HG02642 (cell line): ENCODE data around the gene ASCC3.
A peak's percentile ranks its signal among the peaks of the same experiment; 100 is the strongest.

Experiments
- ATAC-seq: cut with Tn5 transposase; IDR thresholded peaks from one replicate; pipeline ENCODE4 v1.9.1; 2021; ENCODE audit warnings: mild to moderate bottlenecking; ENCODE audit not compliant: unreplicated experiment, poor library complexity

ASCC3 gene

GRCh38 chr6:100475554-100476320 lies 405.4 kb downstream of the ASCC3 start:
- peak; percentile 82 for ATAC-seq

- ATAC-seq: no peak
Observed at GRCh38 chr6:100473182-100473581, 407.9 kb downstream of the ASCC3 start.

GRCh38 chr6:100472674-100473073 lies 408.5 kb downstream of the ASCC3 start:
- ATAC-seq: peak; percentile 88

- ATAC-seq: no peak
Observed at GRCh38 chr6:100470422-100471120, 410.6 kb downstream of the ASCC3 start.

- ATAC-seq: no peak
Observed at GRCh38 chr6:100469101-100469859, 411.8 kb downstream of the ASCC3 start.

- ATAC-seq: no peak
Observed at GRCh38 chr6:100468016-100468622, 413.0 kb downstream of the ASCC3 start.

GRCh38 chr6:100467129-100468015 lies 413.8 kb downstream of the ASCC3 start:
- ATAC-seq: no peak

- ATAC-seq: no peak
Observed at GRCh38 chr6:100466410-100467128, 414.6 kb downstream of the ASCC3 start.

- ATAC-seq: no peak
Observed at GRCh38 chr6:100465701-100466409, 415.3 kb downstream of the ASCC3 start.

GRCh38 chr6:100464903-100465700 lies 416.0 kb downstream of the ASCC3 start, which contains the start of gene SIM1:
TSS of gene SIM1 (minus strand) at chr6:100464921. CDS start at chr6:100463468, 1,453 bp downstream.
- peak; percentile 87 for ATAC-seq

GRCh38 chr6:100464162-100464851 lies 416.8 kb downstream of the ASCC3 start:
- ATAC-seq: no peak

- no peak for ATAC-seq
Observed at GRCh38 chr6:100463630-100464161, 417.4 kb downstream of the ASCC3 start.

- no peak for ATAC-seq
Observed at GRCh38 chr6:100462706-100463629, 418.2 kb downstream of the ASCC3 start.

GRCh38 chr6:100461917-100462705 lies 419.0 kb downstream of the ASCC3 start:
- ATAC-seq: no peak
